ENCODE measurements around the gene FSCN2.
"Not testable (repeated sequence)": the region's sequence is repeated elsewhere in the genome, so short reads cannot be mapped to it uniquely, and the experiment has no call there.

FSCN2 gene

DNA sequence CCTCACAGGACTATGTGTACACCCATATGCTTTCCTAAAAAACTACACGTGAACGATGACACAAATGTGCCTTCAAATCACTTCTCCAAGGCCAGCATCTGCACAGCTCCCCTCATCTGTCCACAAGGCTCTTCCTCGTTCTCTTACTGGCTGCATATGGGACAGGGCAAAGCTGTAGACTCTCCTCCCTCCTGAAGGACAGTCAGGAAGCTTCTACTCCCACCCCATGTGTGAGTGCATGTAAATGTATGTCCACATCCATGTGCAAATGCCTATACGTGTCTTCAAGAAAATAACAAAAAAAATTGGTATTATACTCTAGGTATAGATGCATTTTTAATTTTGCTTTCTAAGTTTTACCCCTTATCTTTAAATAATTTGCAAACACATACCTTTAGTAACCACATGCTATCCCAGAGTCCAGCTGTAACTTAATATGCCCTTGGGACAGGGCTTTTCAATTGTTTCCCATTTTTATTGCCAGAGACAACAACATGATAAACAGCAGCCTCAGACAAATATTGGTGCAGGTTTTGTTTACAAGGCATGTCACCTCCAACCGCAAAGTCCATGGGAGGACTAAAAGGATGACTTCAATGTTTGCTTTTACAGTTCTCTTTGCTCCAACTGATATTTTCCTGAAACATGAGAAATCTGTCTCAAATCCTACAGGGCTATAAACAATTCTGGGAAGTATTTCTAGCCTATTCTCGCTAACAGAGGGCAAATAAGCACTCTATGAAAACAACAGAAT is 55.6 kb downstream of the FSCN2 start:
- no peak overlapping the region for H3K27ac ChIP-seq (ENCODE audit: low read depth, low read length, severe bottlenecking)
- H3K4me3 ChIP-seq (ENCODE audit: extremely low read depth, insufficient read depth, low read length, poor library complexity, severe bottlenecking) = no peak overlapping the region
- H3K9me3 ChIP-seq (ENCODE audit: control insufficient read depth, low read length) = no peaks in the 10 kb centered on the region
- peaks cover 88% of the 10 kb centered on the region for H3K36me3 ChIP-seq (ENCODE audit: control insufficient read depth, insufficient read depth, low read length)
- WGBS, 2 experiments (ENCODE audit: insufficient coverage in 2 of 2) = 95 to 100% methylated on average over 3 to 4 of the region's 6 CpGs
- H3K4me1 ChIP-seq (ENCODE audit: control insufficient read depth, insufficient read depth, low read length, poor library complexity, severe bottlenecking) = peaks cover 56% of the 10 kb centered on the region

DNA sequence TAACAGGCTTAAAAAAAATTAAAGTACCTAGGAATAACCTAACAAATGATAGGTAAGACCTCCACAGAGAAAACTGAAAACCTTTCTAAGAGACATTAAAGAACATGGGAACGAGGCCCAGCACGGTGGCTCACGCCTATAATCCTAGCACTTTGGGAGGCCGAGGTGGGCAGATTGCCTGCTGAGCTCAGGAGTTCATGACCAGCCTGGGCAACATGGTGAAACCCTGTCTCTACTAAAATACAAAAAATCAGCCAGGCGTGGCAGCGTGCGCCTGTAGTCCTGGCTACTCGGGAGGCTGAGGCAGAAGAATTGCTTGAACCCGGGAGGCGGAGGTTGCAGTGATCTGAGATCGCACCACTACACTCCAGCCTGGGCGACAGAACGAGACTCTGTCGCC is 56.6 kb downstream of the FSCN2 start:
- 95 to 96% methylated on average over 14 of the region's 14 CpGs for WGBS, 2 experiments (ENCODE audit: insufficient coverage in 2 of 2)
- not testable (repeated sequence) for H3K4me3 ChIP-seq (ENCODE audit: extremely low read depth, insufficient read depth, low read length, poor library complexity, severe bottlenecking); H3K9me3 ChIP-seq (ENCODE audit: control insufficient read depth, low read length); H3K27ac ChIP-seq (ENCODE audit: low read depth, low read length, severe bottlenecking)
- peaks cover 88% of the 10 kb centered on the region for H3K36me3 ChIP-seq (ENCODE audit: control insufficient read depth, insufficient read depth, low read length)
- H3K4me1 ChIP-seq (ENCODE audit: control insufficient read depth, insufficient read depth, low read length, poor library complexity, severe bottlenecking) = peaks cover 46% of the 10 kb centered on the region

DNA sequence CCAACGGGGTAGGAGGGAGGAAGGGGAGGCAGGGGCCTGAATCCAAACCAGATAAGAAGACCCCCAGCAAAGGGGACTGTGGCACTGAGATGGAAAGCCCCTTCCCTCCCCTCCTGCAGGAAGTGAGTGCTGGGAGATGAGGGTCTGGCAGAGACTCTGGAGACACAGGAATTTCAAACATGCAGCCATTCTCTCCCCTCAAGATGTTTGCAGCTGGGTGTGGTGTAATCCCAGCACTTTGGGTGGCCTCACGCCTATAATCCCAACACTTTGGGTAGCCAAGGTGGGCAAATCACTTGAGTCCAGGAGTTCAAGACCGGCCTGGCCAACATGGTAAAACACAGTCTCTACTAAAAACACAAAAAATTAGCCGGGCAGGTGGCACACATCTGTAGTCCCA is 57.9 kb downstream of the FSCN2 start:
- 93 to 100% methylated on average over 3 of the region's 4 CpGs for WGBS, 2 experiments (ENCODE audit: insufficient coverage in 2 of 2)
- Histone ChIP-seq H3K4me1 (ENCODE audit: control insufficient read depth, insufficient read depth, low read length, poor library complexity, severe bottlenecking) (peaks cover 35% of the 10 kb centered on the region), H3K36me3 (ENCODE audit: control insufficient read depth, insufficient read depth, low read length) (peaks cover 92% of the 10 kb centered on the region)

More for the DNA sequence above, 57.9 kb downstream of the FSCN2 start:
- H3K4me3 ChIP-seq (ENCODE audit: extremely low read depth, insufficient read depth, low read length, poor library complexity, severe bottlenecking) = no peak overlapping the region
- no peaks in the 10 kb centered on the region for H3K9me3 ChIP-seq (ENCODE audit: control insufficient read depth, low read length)
- H3K27ac ChIP-seq (ENCODE audit: low read depth, low read length, severe bottlenecking) = no peak overlapping the region

All from mesodermal cell (in vitro differentiated cells).